Cardiac muscle cell (in vitro differentiated cells and primary cell): ENCODE data around the gene ERC2. TPM values are rescaled to one million over a fixed set of nuclear protein-coding genes. Genes with fewer than 3 reads are reported as not detected.

Source experiments
- DNase-seq, 2 donors: peaks; one replicate each; pipeline versions ENCODE4 v3.0.0 to v3.0.0-alpha.2; 2010 to 2017; ENCODE audit warnings: low read depth in 1 of 2, low spot score in 1 of 2
- H3K27ac ChIP-seq: fragments of 200-600 bp; sonication (generic); 2 replicates; pipeline ENCODE4 v1.5.1; 2016
- H3K27me3 ChIP-seq: fragments of 200-600 bp; sonication (generic); 2 replicates; pipeline ENCODE4 v1.6.0; 2016; ENCODE audit warnings: control low read depth
- H3K36me3 ChIP-seq: fragments of 200-600 bp; sonication (generic); 2 replicates; pipeline ENCODE4 v1.5.1; 2016; ENCODE audit warnings: control low read depth
- H3K4me1 ChIP-seq: fragments of 200-600 bp; sonication (generic); 2 replicates; pipeline ENCODE4 v1.8.1; 2017; ENCODE audit warnings: low read depth, mild to moderate bottlenecking, mixed run types
- H3K4me3 ChIP-seq: fragments of 200-600 bp; sonication (generic); 2 replicates; pipeline ENCODE4 v1.5.1; 2016; ENCODE audit warnings: mild to moderate bottlenecking
- H3K9me3 ChIP-seq: fragments of 200-600 bp; sonication (generic); 2 replicates; pipeline ENCODE4 v1.5.1; 2017; ENCODE audit warnings: low read depth, mild to moderate bottlenecking, control low read depth
- polyA plus RNA-seq: library from polyadenylated mRNA; unstranded; fragments of >200 nt; fragmentation: Nextera tagmentation; extraction: Ambion mirVana; gene quantifications from 2 replicates; pipeline ENCODE4 v1.2.1, GENCODE V29; 2016
- total RNA-seq: library from RNA; depleted of rRNA; stranded (reverse); fragments of >200 nt; gene quantifications from 2 replicates; pipeline ENCODE4 v1.2.3, GENCODE V29; 2016
- TF ChIP-seq, protein P1 (sequence below): IDR thresholded peaks from 2 replicates; pipeline ENCODE4 v1.5.1; 2012; ENCODE audit warnings: low read depth, mild to moderate bottlenecking, low read length

The ERC2 gene
- total and polyA plus RNA-seq, 2 experiments from 2014 or later: 18.1 to 29.0 TPM

DNA sequence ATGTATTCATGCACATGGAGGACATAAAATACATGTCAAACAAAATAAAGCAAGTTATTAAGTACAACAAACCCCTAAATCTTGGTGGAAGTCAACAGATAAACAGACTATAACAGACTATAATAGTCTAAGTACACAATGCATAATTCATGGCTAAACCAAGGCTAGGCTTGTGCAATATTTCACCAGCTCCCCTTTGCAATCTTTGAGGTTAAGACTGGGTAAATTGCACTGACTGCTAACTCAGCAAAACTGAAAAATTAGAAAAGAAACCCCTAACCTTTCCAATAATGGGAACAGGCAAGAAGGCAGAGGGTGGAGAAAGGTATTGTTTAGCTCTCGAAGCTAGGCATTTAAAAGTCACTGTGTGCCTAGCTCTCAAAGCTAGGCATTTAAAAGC, 676.3 kb downstream of the ERC2 start:
- no peaks in the 10 kb centered on the region for H3K27me3 ChIP-seq
- H3K27ac ChIP-seq: no peak overlapping the region
- H3K4me1 ChIP-seq: peaks cover 5% of the 10 kb centered on the region
- no peaks in the 10 kb centered on the region for H3K9me3 ChIP-seq
- no peak overlapping the region for H3K4me3 ChIP-seq
- no peak for DNase-seq
- H3K36me3 ChIP-seq: no peaks in the 10 kb centered on the region
- TF ChIP-seq, protein P1, sequence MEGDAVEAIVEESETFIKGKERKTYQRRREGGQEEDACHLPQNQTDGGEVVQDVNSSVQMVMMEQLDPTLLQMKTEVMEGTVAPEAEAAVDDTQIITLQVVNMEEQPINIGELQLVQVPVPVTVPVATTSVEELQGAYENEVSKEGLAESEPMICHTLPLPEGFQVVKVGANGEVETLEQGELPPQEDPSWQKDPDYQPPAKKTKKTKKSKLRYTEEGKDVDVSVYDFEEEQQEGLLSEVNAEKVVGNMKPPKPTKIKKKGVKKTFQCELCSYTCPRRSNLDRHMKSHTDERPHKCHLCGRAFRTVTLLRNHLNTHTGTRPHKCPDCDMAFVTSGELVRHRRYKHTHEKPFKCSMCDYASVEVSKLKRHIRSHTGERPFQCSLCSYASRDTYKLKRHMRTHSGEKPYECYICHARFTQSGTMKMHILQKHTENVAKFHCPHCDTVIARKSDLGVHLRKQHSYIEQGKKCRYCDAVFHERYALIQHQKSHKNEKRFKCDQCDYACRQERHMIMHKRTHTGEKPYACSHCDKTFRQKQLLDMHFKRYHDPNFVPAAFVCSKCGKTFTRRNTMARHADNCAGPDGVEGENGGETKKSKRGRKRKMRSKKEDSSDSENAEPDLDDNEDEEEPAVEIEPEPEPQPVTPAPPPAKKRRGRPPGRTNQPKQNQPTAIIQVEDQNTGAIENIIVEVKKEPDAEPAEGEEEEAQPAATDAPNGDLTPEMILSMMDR: no peak

DNA sequence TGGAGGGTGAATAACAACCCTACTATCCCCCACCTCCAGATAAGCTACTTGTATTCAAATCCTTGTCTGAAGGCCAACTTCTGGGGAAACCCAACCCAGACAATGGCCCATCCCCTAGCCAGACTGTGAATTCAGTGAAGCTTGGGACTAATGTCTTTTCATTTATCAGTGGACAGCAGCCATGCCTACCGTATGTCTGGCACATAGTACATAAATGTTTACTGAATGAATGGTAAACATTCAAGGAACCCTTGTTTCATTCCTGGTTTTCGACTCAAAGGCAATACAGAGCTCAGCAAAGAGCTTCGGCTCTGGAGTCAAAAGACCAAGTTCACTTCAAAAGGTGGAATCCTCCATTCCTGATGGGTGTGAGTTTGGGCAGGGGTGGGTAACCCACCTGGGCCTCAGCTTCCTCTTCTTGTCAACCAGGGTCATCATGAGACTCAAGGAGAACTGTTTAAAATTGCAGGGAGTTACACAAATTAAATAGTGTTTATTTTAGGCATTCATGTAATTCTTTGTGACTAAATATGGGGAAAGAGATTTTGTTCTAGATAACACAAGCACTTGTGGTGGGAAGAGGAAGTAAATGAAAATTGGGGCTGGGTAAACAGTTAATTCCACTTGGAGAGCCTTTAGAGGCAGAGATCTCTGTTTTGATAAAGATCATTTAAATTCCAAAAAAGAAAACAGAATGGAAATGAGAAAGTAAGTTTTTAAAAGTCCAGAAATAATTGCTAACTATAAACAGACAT, 677.5 kb downstream of the ERC2 start:
- no peaks in the 10 kb centered on the region for H3K27me3 ChIP-seq
- TF ChIP-seq, protein P1: no peak
- no peak overlapping the region for H3K27ac ChIP-seq
- no peak overlapping the region for H3K4me3 ChIP-seq
- H3K4me1 ChIP-seq: no peaks in the 10 kb centered on the region
- DNase-seq: no peak
- H3K9me3 ChIP-seq: no peaks in the 10 kb centered on the region
- H3K36me3 ChIP-seq: no peaks in the 10 kb centered on the region

DNA sequence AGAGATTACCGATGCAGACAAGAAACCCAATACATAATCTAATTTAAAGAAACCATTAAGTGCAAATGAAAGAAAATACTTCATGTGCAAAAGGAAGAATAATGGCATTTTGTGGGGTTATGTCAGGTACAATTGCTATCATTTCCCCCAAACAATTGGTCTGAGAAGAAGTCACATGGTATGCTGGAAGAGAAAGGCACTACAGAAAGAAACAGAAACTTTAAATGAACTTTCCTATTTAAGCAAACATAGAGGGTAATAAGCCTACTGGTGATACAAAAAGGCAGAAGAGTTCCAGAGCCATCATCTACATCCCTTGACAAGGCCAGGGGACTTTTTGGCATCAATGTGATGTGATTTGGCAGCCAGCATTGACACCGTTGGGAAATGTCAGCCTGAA, 678.8 kb downstream of the ERC2 start:
- no peaks in the 10 kb centered on the region for H3K9me3 ChIP-seq
- TF ChIP-seq, protein P1: no peak
- H3K27ac ChIP-seq: no peak overlapping the region
- H3K4me3 ChIP-seq: no peak overlapping the region
- H3K27me3 ChIP-seq: no peaks in the 10 kb centered on the region
- no peaks in the 10 kb centered on the region for H3K4me1 ChIP-seq
- H3K36me3 ChIP-seq: no peaks in the 10 kb centered on the region
- DNase-seq: no peak

DNA sequence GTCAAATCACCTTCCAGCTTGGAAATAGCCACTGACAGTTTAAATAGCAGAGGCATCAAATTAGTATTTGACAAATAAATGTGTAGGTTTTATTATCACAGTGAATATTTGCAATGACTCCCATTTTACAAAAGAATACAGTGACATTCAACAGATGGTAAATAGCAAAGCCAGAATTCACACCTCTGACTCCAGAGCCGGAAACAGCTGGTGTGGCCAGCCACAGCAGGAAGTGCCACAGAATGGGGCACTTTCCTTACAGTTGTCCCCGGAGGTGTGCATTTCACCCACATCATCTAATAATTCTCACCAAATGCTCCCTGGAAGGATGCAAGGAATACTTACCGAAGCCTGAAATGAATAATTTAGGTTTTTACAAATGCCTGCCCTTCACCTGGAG, 685.5 kb downstream of the ERC2 start:
- H3K27me3 ChIP-seq: no peaks in the 10 kb centered on the region
- peaks cover 5% of the 10 kb centered on the region for H3K4me1 ChIP-seq
- no peak overlapping the region for H3K27ac ChIP-seq
- TF ChIP-seq, protein P1: no peak
- DNase-seq: no peak
- H3K9me3 ChIP-seq: no peaks in the 10 kb centered on the region
- H3K36me3 ChIP-seq: no peaks in the 10 kb centered on the region
- no peak overlapping the region for H3K4me3 ChIP-seq

DNA sequence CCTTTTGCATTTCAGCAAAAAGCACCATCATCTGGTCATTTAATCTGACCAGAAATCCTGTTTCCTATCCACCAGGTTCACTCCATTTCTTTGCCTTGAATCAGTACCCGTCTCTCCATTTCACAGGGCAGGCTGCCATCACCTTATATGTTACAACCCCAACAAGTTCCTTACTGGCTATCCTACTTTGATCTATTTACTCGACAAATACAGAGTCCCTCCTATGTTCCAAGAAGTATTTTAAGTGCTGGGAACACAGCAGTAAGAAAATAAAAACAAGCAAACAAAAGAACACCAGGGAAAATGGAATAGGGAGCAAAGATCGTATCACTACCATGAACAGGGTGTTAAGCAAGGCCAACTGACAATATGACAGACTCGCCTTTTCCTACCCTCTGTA, 685.9 kb downstream of the ERC2 start:
- no peaks in the 10 kb centered on the region for H3K36me3 ChIP-seq
- no peak overlapping the region for H3K27ac ChIP-seq
- H3K4me3 ChIP-seq: no peak overlapping the region
- TF ChIP-seq, protein P1: no peak
- H3K27me3 ChIP-seq: no peaks in the 10 kb centered on the region
- no peaks in the 10 kb centered on the region for H3K9me3 ChIP-seq
- peaks cover 5% of the 10 kb centered on the region for H3K4me1 ChIP-seq
- no peak for DNase-seq
